Measurements from ENCODE around the gene HSD11B2.

DNA sequence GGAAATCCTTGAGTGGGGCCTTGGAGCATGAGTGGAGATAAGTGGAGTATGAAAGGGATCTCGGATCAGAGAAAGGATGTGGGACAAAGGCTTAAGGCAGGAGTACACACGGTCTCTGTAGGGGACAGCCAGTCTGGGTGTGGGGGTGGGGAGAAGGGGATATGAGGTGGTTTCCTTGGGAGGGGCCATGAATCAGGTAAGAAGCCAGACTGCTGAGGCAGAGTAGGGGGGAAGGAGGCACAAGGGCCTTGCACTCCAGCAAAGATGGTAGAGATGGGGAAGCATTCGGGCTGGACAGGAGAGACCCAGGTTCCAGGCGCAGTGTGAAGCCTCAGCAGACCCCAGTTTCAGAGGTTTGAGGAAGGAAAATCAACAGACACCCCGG lies 1.6 kb downstream of the HSD11B2 start:
- TF ChIP-seq, protein P1, sequence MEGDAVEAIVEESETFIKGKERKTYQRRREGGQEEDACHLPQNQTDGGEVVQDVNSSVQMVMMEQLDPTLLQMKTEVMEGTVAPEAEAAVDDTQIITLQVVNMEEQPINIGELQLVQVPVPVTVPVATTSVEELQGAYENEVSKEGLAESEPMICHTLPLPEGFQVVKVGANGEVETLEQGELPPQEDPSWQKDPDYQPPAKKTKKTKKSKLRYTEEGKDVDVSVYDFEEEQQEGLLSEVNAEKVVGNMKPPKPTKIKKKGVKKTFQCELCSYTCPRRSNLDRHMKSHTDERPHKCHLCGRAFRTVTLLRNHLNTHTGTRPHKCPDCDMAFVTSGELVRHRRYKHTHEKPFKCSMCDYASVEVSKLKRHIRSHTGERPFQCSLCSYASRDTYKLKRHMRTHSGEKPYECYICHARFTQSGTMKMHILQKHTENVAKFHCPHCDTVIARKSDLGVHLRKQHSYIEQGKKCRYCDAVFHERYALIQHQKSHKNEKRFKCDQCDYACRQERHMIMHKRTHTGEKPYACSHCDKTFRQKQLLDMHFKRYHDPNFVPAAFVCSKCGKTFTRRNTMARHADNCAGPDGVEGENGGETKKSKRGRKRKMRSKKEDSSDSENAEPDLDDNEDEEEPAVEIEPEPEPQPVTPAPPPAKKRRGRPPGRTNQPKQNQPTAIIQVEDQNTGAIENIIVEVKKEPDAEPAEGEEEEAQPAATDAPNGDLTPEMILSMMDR (conservative IDR thresholded peaks at IDR 0.05 in 1 of 2, IDR thresholded peaks at IDR 0.05 in 1 of 2; ENCODE audit: extremely low read depth in 1 of 2, insufficient read depth in 1 of 2, low read depth in 1 of 2, low read length in 2 of 2), result no peak
- no peak for TF ChIP-seq EZH2 (IDR thresholded peaks at IDR 0.05; ENCODE audit: borderline replicate concordance, low read length)

All from mammary epithelial cell (primary cell).